Testis (tissue), 3 donors: Measurements from ENCODE around the gene CFAP61. TPM values are rescaled to one million over a fixed set of nuclear protein-coding genes. Genes with fewer than 3 reads are reported as not detected.
A peak's percentile ranks its signal among the peaks of the same experiment; 100 is the strongest.

Experiments used
- DNase-seq: peaks from one replicate; pipeline ENCODE4 v3.0.0-alpha.2; 2019
- H3K27ac ChIP-seq, 2 donors: fragments of 200-600 bp; sonication (generic); one replicate each; pipeline ENCODE4 v1.5.1; 2019
- H3K27me3 ChIP-seq: fragments of 200-600 bp; sonication (generic); one replicate; pipeline ENCODE4 v1.5.1; 2019
- H3K36me3 ChIP-seq: fragments of 200-600 bp; sonication (generic); one replicate; pipeline ENCODE4 v1.5.1; 2017; ENCODE audit warnings: low read depth; ENCODE audit errors: missing control alignments
- H3K4me1 ChIP-seq: fragments of 200-600 bp; sonication (generic); one replicate; pipeline ENCODE4 v1.5.1; 2019
- H3K4me3 ChIP-seq, 2 donors: fragments of 200-600 bp; sonication (generic); one replicate each; pipeline ENCODE4 v1.5.1; 2017 to 2019
- H3K9me3 ChIP-seq: fragments of 200-600 bp; sonication (generic); one replicate; pipeline ENCODE4 v1.5.1; 2017
- POLR2A ChIP-seq: fragments of 450-650 bp; IDR thresholded peaks from one replicate; pipeline ENCODE4 v1.6.1; 2017; ENCODE audit warnings: antibody characterized with exemption, mild to moderate bottlenecking, moderate library complexity
- WGBS, 2 donors: methylation state at CpG; one replicate each; pipeline ENCODE4 v1.1.5; 2018; 5-methylcytosine and 5-hydroxymethylcytosine counted together
- intact Hi-C: fragments of 100-400 bp; cut with DNase I; formaldehyde crosslinking; loops from one replicate; pipeline ENCODE4 v1.15.1; 2023; ENCODE audit warnings: low total_unique reads
- polyA plus RNA-seq: library from polyadenylated mRNA; stranded (reverse); fragments of 350-450 nt; fragmentation: Illumina TruSeq; extraction: RNeasy Lipid Tissue Mini Kit (QIAGEN cat#74804); gene quantifications from one replicate; pipeline ENCODE4 v1.2.3, GENCODE V29; 2014; ENCODE audit warnings: low read depth, low replicate concordance; ENCODE audit not compliant: insufficient read depth
- total RNA-seq, 2 donors: library from RNA; depleted of rRNA; stranded (reverse); fragments of >200 nt; gene quantifications; one replicate each; pipeline ENCODE4 v1.2.3, GENCODE V29; 2016
- TF ChIP-seq, protein P1 (sequence below), 3 experiments: fragments of 450-650 bp in 2 of 3; fragments of 200-600 bp in 1 of 3; sonication (generic) in 1 of 3; IDR thresholded peaks; one replicate each; pipeline ENCODE4 v1.5.1; 2016 to 2019; ENCODE audit warnings: antibody characterized with exemption in 3 of 3, mild to moderate bottlenecking in 2 of 3, moderate library complexity in 1 of 3

The CFAP61 gene
- total and polyA plus RNA-seq, 3 donors from 2014 or later = 21.4 to 76.0 (median 27.3) TPM

DNA sequence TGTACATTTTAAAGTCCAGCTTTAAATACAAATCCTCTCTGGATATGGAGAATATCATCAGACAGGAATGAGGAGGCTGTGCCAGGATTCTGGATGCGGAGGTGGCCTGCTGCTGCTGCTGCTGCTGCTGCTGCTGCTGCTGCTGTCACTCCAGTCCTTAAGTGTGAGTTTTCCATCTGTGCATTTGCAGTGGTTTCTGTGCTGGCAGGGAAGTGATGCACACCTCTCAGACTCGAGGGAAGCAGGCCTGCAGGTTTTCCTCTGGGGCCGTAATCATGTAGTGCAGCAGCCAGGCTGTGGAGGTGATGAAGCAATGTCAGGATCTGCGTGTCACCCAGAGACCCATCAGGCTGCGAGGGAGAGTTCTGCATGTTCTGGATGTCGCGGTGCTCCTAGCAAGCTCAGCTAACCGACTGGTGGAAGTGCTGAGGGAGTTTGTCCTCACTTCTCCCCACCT lies 32.0 kb downstream of the CFAP61 start:
- no peak for DNase-seq
- Histone ChIP-seq H3K9me3 (no peaks in the 10 kb centered on the region), H3K27ac (no peak overlapping the region), H3K27me3 (no peaks in the 10 kb centered on the region), H3K4me1 (peaks cover 5% of the 10 kb centered on the region), H3K4me3 (no peak overlapping the region), H3K36me3 (no peaks in the 10 kb centered on the region)
- WGBS, 2 donors = 64 to 67% methylated on average over 2 to 8 of the region's 8 CpGs
- intact Hi-C loops = loop anchor here (10.0 kb wide), 1 partner anchor 490 kb away; no protein-coding TSS in a partner anchor
- no peak for TF ChIP-seq POLR2A
- TF ChIP-seq, protein P1, sequence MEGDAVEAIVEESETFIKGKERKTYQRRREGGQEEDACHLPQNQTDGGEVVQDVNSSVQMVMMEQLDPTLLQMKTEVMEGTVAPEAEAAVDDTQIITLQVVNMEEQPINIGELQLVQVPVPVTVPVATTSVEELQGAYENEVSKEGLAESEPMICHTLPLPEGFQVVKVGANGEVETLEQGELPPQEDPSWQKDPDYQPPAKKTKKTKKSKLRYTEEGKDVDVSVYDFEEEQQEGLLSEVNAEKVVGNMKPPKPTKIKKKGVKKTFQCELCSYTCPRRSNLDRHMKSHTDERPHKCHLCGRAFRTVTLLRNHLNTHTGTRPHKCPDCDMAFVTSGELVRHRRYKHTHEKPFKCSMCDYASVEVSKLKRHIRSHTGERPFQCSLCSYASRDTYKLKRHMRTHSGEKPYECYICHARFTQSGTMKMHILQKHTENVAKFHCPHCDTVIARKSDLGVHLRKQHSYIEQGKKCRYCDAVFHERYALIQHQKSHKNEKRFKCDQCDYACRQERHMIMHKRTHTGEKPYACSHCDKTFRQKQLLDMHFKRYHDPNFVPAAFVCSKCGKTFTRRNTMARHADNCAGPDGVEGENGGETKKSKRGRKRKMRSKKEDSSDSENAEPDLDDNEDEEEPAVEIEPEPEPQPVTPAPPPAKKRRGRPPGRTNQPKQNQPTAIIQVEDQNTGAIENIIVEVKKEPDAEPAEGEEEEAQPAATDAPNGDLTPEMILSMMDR (IDR thresholded peaks at IDR 0.05) = no peak

DNA sequence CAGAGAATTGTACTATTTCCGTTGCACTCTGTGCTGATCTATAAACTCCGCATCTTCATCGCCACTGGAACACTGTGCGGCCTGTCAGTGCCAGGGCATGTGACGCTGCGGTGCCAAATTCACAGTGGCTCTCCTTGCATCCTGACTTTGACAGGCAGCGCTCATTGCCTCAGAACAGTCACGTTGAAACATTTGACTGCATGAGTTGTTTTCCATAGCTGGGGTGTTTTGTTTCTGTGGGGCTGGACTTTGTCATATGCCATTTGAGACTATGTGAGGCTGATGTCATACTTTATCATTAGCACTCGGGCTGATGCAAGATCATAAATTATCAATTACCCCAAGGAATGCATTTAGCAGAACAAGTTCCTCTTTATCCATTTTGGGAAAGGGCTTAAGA lies 32.7 kb downstream of the CFAP61 start:
- no peak for TF ChIP-seq POLR2A
- TF ChIP-seq, protein P1 (IDR thresholded peaks at IDR 0.05) = no peak
- no peaks in the 10 kb centered on the region for H3K27me3 ChIP-seq
- no peak overlapping the region for H3K27ac ChIP-seq
- peaks cover 5% of the 10 kb centered on the region for H3K4me1 ChIP-seq
- 84% methylated on average over 9 of the region's 9 CpGs for WGBS, 2 donors
- no peak overlapping the region for H3K4me3 ChIP-seq
- intact Hi-C loops = loop anchor here (10.0 kb wide), 1 partner anchor 490 kb away; no protein-coding TSS in a partner anchor
- H3K36me3 ChIP-seq = no peaks in the 10 kb centered on the region
- no peaks in the 10 kb centered on the region for H3K9me3 ChIP-seq
- DNase-seq = no peak

DNA sequence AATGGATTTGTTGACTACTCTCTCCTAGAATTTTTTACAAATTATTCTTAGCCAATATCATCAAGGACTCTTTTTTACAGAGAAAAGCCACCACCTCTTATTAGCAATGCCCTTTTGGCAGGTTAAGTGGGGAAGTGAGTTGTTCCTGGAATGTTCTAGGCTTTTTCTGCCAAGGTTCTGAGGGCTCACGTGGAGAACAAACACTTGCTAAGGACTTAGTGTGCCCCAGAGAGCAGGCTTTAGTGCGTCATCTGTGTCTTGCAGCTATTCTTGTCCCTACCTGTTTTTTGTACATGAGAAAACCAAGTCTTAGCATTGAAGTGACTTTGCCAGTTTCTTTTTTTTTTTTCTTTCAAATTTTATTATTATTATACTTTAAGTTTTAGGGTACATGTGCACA lies 33.5 kb downstream of the CFAP61 start:
- no peak overlapping the region for H3K4me3 ChIP-seq
- intact Hi-C loops = loop anchor here (10.0 kb wide), 1 partner anchor 489 kb away; no protein-coding TSS in a partner anchor
- H3K27ac ChIP-seq = no peak overlapping the region
- no peaks in the 10 kb centered on the region for H3K36me3 ChIP-seq
- 43 to 45% methylated on average over 2 of the region's 2 CpGs for WGBS, 2 donors
- TF ChIP-seq POLR2A = no peak
- TF ChIP-seq, protein P1 (IDR thresholded peaks at IDR 0.05) = no peak
- H3K27me3 ChIP-seq = no peaks in the 10 kb centered on the region
- H3K4me1 ChIP-seq = peaks cover 5% of the 10 kb centered on the region
- no peaks in the 10 kb centered on the region for H3K9me3 ChIP-seq
- peak; percentile 43 for DNase-seq

DNA sequence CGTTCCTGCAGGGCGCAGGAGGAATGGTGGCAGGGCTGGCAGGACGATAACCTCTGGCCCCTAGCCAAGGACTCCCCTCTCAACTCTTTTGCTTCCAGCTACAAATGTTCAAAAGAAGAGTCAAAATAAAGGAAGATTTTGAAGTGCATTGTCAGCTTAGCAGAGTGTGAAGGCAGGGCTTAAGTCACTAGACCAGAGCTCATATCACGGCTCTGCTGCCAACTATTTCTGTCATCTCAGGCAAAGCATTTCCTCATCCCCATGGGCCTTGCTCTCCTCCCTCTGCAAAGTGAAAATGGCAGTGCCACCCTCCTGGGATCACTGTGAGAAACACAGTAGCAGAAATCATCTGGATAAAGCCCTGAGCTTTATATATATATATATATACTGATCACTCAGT lies 36.7 kb downstream of the CFAP61 start:
- WGBS, 2 donors = 85 to 87% methylated on average over 4 of the region's 4 CpGs
- intact Hi-C loops = loop anchor here (10.0 kb wide), 1 partner anchor 486 kb away; no protein-coding TSS in a partner anchor
- no peaks in the 10 kb centered on the region for H3K36me3 ChIP-seq
- H3K4me3 ChIP-seq = no peak overlapping the region
- H3K27me3 ChIP-seq = no peaks in the 10 kb centered on the region
- no peaks in the 10 kb centered on the region for H3K9me3 ChIP-seq
- peaks cover 4% of the 10 kb centered on the region for H3K4me1 ChIP-seq
- no peak overlapping the region for H3K27ac ChIP-seq
- no peak for DNase-seq
- TF ChIP-seq POLR2A = no peak
- TF ChIP-seq, protein P1 (IDR thresholded peaks at IDR 0.05) = no peak

DNA sequence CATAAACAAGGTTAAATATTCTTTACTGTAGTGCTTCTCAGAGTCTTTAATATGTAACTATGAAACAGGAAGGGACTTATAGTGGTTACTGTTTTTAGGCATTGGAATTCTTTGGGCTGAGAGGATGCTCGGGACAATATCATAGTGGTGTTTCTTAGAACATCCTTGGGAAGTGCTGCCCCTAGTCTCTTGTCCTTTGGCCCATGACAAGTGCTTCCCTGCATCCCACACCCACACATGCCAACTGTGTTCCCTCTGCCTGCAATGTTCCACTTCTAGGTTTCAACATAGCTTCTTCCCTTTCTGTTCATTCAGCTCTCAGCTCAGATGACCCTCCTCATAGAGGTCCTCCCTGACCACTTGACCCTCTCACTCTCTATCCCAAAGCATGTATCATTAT lies 37.6 kb downstream of the CFAP61 start:
- Histone ChIP-seq H3K9me3 (no peaks in the 10 kb centered on the region), H3K27ac (no peak overlapping the region), H3K27me3 (no peaks in the 10 kb centered on the region), H3K4me1 (no peaks in the 10 kb centered on the region), H3K4me3 (no peak overlapping the region), H3K36me3 (no peaks in the 10 kb centered on the region)
- intact Hi-C loops = loop anchor here (10.0 kb wide), 1 partner anchor 485 kb away; no protein-coding TSS in a partner anchor
- WGBS, 2 donors = 78 to 85% methylated on average over 1 of the region's 1 CpG
- no peak for TF ChIP-seq POLR2A
- TF ChIP-seq, protein P1 (IDR thresholded peaks at IDR 0.05) = no peak
- DNase-seq = no peak
